WERI-Rb-1 (cell line): ENCODE measurements around the gene KPNA4.
"Not testable (repeated sequence)": the region's sequence is repeated elsewhere in the genome, so short reads cannot be mapped to it uniquely, and the experiment has no call there.

Experiments
- DNase-seq: peaks from one replicate; pipeline ENCODE4 v3.0.0-alpha.2; 2020
- H3K27ac ChIP-seq: fragments of 250-450 bp; sonication (Bioruptor Pico); 2 replicates; pipeline ENCODE4 v1.5.1; 2020; ENCODE audit warnings: mild to moderate bottlenecking, moderate library complexity
- H3K27me3 ChIP-seq: fragments of 250-450 bp; sonication (Bioruptor Pico); 2 replicates; pipeline ENCODE4 v1.5.1; 2021; ENCODE audit warnings: mild to moderate bottlenecking, low read depth, moderate library complexity; ENCODE audit not compliant: insufficient read depth, severe bottlenecking
- H3K36me3 ChIP-seq: fragments of 250-450 bp; sonication (Bioruptor Pico); 2 replicates; pipeline ENCODE4 v1.5.1; 2020; ENCODE audit warnings: mild to moderate bottlenecking, moderate library complexity
- H3K4me3 ChIP-seq: 2 replicates; pipeline ENCODE4 v1.5.1; 2011; ENCODE audit warnings: low read depth, mild to moderate bottlenecking, control low read depth, low read length
- H3K9me3 ChIP-seq: fragments of 250-450 bp; sonication (Bioruptor Pico); 2 replicates; pipeline ENCODE4 v1.5.1; 2021; ENCODE audit warnings: mild to moderate bottlenecking, moderate library complexity; ENCODE audit not compliant: severe bottlenecking
- CTCF ChIP-seq: IDR thresholded peaks from 2 replicates; pipeline ENCODE4 v1.5.1; 2011; ENCODE audit warnings: low read depth, mild to moderate bottlenecking, control low read depth, inconsistent platforms, low read length

The KPNA4 gene

GRCh38 chr3:160577093-160577492 is 11.7 kb upstream of the KPNA4 start:
- Histone ChIP-seq H3K27me3 (no peaks in the 10 kb centered on the region), H3K36me3 (no peaks in the 10 kb centered on the region), H3K9me3 (peaks cover 2% of the 10 kb centered on the region), H3K4me3 (no peak overlapping the region), H3K27ac (no peak overlapping the region)
- TF ChIP-seq CTCF, result no peak
- DNase-seq, result no peak

GRCh38 chr3:160576621-160577020 is 11.2 kb upstream of the KPNA4 start:
- no peak for DNase-seq
- Histone ChIP-seq H3K27ac (no peak overlapping the region), H3K9me3 (peaks cover under 1% of the 10 kb centered on the region), H3K36me3 (no peaks in the 10 kb centered on the region), H3K27me3 (no peaks in the 10 kb centered on the region), H3K4me3 (no peak overlapping the region)
- no peak for TF ChIP-seq CTCF

GRCh38 chr3:160575589-160575988 is 10.2 kb upstream of the KPNA4 start:
- Histone ChIP-seq H3K9me3 (no peaks in the 10 kb centered on the region), H3K4me3 (no peak overlapping the region), H3K27ac (no peak overlapping the region), H3K27me3 (no peaks in the 10 kb centered on the region), H3K36me3 (no peaks in the 10 kb centered on the region)
- TF ChIP-seq CTCF, result no peak
- DNase-seq, result no peak

DNA sequence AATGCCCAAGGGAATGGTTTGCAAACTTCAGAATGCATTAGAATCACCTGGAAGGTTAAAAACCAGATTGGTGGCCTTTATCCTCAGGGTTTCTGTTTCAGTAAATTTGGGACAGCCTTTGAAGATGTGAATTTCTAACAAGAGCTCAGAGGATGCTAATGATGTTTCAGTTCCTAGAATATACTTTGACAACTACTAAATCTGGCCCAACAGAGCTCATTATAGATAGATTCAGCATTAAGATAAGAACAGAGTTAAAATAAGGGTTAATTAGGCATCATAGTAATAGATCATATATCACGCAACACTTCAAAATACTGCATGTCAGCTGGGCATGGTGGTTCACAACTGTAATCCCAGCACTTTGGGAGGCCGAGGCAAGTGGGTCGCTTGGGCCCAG is 9.3 kb upstream of the KPNA4 start:
- Histone ChIP-seq H3K27ac (no peak overlapping the region), H3K36me3 (no peaks in the 10 kb centered on the region), H3K27me3 (no peaks in the 10 kb centered on the region), H3K9me3 (no peaks in the 10 kb centered on the region), H3K4me3 (no peak overlapping the region)
- no peak for TF ChIP-seq CTCF
- DNase-seq, result no peak

DNA sequence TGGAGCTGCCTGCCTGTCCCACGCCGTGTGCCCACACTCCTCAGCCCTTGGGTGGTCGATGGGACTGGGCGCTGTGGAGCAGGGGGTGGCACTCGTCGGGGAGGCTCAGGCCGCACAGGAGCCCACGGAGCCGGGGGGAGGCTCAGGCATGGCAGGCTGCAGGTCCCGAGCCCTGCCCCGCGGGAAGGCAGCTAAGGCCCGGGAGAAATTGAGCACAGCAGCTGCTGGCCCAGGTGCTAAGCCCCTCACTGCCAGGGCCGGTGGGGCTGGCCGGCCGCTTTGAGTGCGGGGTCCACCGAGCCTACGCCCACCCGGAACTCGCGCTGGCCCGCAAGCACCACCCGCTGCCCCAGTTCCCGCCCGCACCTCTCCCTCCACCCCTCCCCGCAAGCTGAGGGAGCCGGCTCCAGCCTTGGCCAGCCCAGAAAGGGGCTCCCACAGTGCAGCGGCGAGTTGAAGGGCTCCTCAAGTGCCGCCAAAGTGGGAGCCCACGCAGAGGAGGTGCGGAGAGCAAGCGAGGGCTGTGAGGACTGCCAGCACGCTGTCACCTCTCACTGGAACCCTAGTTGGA is 8.7 kb upstream of the KPNA4 start:
- not testable (repeated sequence) for H3K27me3 ChIP-seq, DNase-seq, H3K27ac ChIP-seq, H3K9me3 ChIP-seq, H3K4me3 ChIP-seq, H3K36me3 ChIP-seq

GRCh38 chr3:160569894-160570652 is 4.7 kb upstream of the KPNA4 start:
- Histone ChIP-seq H3K9me3 (no peaks in the 10 kb centered on the region), H3K27ac (no peak overlapping the region), H3K36me3 (no peaks in the 10 kb centered on the region), H3K27me3 (no peaks in the 10 kb centered on the region), H3K4me3 (no peak overlapping the region)
- DNase-seq, result no peak
- no peak for TF ChIP-seq CTCF
